Measurements from ENCODE around the gene SLC23A3.

DNA sequence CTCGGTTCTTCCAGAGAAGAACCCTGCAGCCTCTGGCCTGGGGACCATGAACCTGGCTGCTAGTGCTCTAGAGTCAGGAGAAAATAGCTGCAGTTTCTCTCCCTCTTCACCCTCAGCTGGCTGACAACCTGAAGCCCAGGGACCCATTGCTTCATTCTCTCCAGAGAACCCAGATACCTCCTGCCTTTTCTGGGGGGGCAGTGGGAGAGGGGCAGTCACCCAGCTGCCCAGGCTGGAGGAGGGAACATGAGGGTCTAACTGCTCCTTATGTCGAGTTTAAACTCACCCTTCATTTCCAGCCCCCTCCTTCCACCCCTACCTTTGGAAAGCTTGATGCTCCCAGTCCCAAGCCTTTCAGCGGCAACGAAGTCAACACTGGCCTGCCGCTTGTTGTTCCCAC, 29.1 kb upstream of the SLC23A3 start:
- TF ChIP-seq POLR2A (IDR thresholded peaks at IDR 0.05) (no peak), POLR2AphosphoS5 (IDR thresholded peaks at IDR 0.05) (no peak), EP300 (IDR thresholded peaks at IDR 0.05) (no peak)
- TF ChIP-seq, protein P1, sequence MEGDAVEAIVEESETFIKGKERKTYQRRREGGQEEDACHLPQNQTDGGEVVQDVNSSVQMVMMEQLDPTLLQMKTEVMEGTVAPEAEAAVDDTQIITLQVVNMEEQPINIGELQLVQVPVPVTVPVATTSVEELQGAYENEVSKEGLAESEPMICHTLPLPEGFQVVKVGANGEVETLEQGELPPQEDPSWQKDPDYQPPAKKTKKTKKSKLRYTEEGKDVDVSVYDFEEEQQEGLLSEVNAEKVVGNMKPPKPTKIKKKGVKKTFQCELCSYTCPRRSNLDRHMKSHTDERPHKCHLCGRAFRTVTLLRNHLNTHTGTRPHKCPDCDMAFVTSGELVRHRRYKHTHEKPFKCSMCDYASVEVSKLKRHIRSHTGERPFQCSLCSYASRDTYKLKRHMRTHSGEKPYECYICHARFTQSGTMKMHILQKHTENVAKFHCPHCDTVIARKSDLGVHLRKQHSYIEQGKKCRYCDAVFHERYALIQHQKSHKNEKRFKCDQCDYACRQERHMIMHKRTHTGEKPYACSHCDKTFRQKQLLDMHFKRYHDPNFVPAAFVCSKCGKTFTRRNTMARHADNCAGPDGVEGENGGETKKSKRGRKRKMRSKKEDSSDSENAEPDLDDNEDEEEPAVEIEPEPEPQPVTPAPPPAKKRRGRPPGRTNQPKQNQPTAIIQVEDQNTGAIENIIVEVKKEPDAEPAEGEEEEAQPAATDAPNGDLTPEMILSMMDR (IDR thresholded peaks at IDR 0.05) = no peak
